ENCODE results near the gene MARK4.

- TF ChIP-seq ESRRG (CRISPR knock-in tag; IDR thresholded peaks at IDR 0.05), result no peak
- no peak for TF ChIP-seq ZNF70 (CRISPR knock-in tag; IDR thresholded peaks at IDR 0.05)
- no peak for TF ChIP-seq ZFP3 (CRISPR knock-in tag; IDR thresholded peaks at IDR 0.05)
- TF ChIP-seq, protein P1, sequence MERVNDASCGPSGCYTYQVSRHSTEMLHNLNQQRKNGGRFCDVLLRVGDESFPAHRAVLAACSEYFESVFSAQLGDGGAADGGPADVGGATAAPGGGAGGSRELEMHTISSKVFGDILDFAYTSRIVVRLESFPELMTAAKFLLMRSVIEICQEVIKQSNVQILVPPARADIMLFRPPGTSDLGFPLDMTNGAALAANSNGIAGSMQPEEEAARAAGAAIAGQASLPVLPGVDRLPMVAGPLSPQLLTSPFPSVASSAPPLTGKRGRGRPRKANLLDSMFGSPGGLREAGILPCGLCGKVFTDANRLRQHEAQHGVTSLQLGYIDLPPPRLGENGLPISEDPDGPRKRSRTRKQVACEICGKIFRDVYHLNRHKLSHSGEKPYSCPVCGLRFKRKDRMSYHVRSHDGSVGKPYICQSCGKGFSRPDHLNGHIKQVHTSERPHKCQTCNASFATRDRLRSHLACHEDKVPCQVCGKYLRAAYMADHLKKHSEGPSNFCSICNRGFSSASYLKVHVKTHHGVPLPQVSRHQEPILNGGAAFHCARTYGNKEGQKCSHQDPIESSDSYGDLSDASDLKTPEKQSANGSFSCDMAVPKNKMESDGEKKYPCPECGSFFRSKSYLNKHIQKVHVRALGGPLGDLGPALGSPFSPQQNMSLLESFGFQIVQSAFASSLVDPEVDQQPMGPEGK (CRISPR knock-in tag; IDR thresholded peaks at IDR 0.05; ENCODE audit: borderline replicate concordance), result no peak
- TF ChIP-seq POU6F1 (CRISPR knock-in tag; IDR thresholded peaks at IDR 0.05; ENCODE audit: borderline replicate concordance, low read depth), result no peak
- TF ChIP-seq SNAI2 (CRISPR knock-in tag; IDR thresholded peaks at IDR 0.05), result no peak
Measured at GRCh38 chr19:45306040-45306439, 55.0 kb downstream of the MARK4 start.
